ENCODE data around the gene FBXW11.

The FBXW11 gene

GRCh38 chr5:172015346-172015745 lies 8.9 kb upstream of the FBXW11 start:
- no peak for DNase-seq

GRCh38 chr5:172010278-172010677 lies 3.8 kb upstream of the FBXW11 start:
- no peak for DNase-seq

GRCh38 chr5:172009536-172010270 lies 3.3 kb upstream of the FBXW11 start:
- no peak for DNase-seq

GRCh38 chr5:172008689-172009141 lies 2.3 kb upstream of the FBXW11 start:
- no peak for DNase-seq

- no peak for DNase-seq
Observed at GRCh38 chr5:172008111-172008455, 1.6 kb upstream of the FBXW11 start.

- DNase-seq: no peak
Observed at GRCh38 chr5:172007175-172008110, 1.0 kb upstream of the FBXW11 start.

- peak; percentile 24 for DNase-seq
Observed at GRCh38 chr5:172005708-172006320, 624 bp downstream of the FBXW11 start.

- no peak for DNase-seq
Observed at GRCh38 chr5:172004824-172005237, 1.6 kb downstream of the FBXW11 start.

GRCh38 chr5:172003746-172004145 lies 2.7 kb downstream of the FBXW11 start:
- DNase-seq: no peak

GRCh38 chr5:172002840-172003512 lies 3.5 kb downstream of the FBXW11 start:
- no peak for DNase-seq

- no peak for DNase-seq
Observed at GRCh38 chr5:172002310-172002709, 4.1 kb downstream of the FBXW11 start.

GRCh38 chr5:171999877-172000276 lies 6.6 kb downstream of the FBXW11 start:
- DNase-seq: no peak

- no peak for DNase-seq
Observed at GRCh38 chr5:171999100-171999499, 7.3 kb downstream of the FBXW11 start.

GRCh38 chr5:171997011-171997410 lies 9.4 kb downstream of the FBXW11 start:
- no peak for DNase-seq

GRCh38 chr5:171992813-171993212 lies 13.6 kb downstream of the FBXW11 start:
- DNase-seq: no peak

- DNase-seq: no peak
Observed at GRCh38 chr5:171992305-171992704, 14.1 kb downstream of the FBXW11 start.

GRCh38 chr5:171990713-171991015 lies 15.8 kb downstream of the FBXW11 start:
- DNase-seq: no peak

GRCh38 chr5:171989946-171990712 lies 16.3 kb downstream of the FBXW11 start:
- no peak for DNase-seq

GRCh38 chr5:171989276-171989675 lies 17.2 kb downstream of the FBXW11 start:
- DNase-seq: no peak

GRCh38 chr5:171986772-171987171 lies 19.7 kb downstream of the FBXW11 start:
- DNase-seq: no peak

GRCh38 chr5:171984748-171985419 lies 21.6 kb downstream of the FBXW11 start:
- peak; percentile 12 for DNase-seq

GRCh38 chr5:171981847-171982246 lies 24.6 kb downstream of the FBXW11 start:
- DNase-seq: no peak
